ENCODE results near the gene RTTN. TPM values are rescaled to one million over a fixed set of nuclear protein-coding genes. Genes with fewer than 3 reads are reported as not detected.

Gene RTTN
- total RNA-seq, 4 donors from 2014 or later = 23.7 to 38.7 (median 25.4) TPM

- WGBS, 2 donors = 74 to 89% methylated on average over 1 of the region's 1 CpG
- Histone ChIP-seq H3K27me3 (no peaks in the 10 kb centered on the region), H3K27ac (no peak overlapping the region)
These were observed 131.4 kb downstream of the RTTN start for GRCh38 chr18:70074116-70074515.

GRCh38 chr18:70073432-70073831, 132.1 kb downstream of the RTTN start:
- TF ChIP-seq EP300 (IDR thresholded peaks at IDR 0.05) = no peak
- no peak for TF ChIP-seq CTCF (IDR thresholded peaks at IDR 0.05)
- Histone ChIP-seq H3K4me3 (no peak overlapping the region), H3K36me3 (peaks cover 0 to 11% (median 0%) of the 10 kb centered on the region in 3 donors), H3K27ac (no peak overlapping the region), H3K9me3 (no peaks in the 10 kb centered on the region), H3K27me3 (no peaks in the 10 kb centered on the region), H3K4me1 (no peaks in the 10 kb centered on the region)
- 92 to 94% methylated on average over 5 of the region's 5 CpGs for WGBS, 2 donors
- DNase-seq (ENCODE audit: low spot score in 2 of 2) = no peak

More at GRCh38 chr18:70074116-70074515, 131.4 kb downstream of the RTTN start:
- no peak overlapping the region for H3K4me3 ChIP-seq
- H3K4me1 ChIP-seq = no peaks in the 10 kb centered on the region
- no peak for DNase-seq (ENCODE audit: low spot score in 2 of 2)
- peaks cover 0 to 11% (median 0%) of the 10 kb centered on the region in 3 donors for H3K36me3 ChIP-seq
- TF ChIP-seq EP300 (IDR thresholded peaks at IDR 0.05) = no peak
- TF ChIP-seq CTCF (IDR thresholded peaks at IDR 0.05) = no peak
- no peak for TF ChIP-seq POLR2A (IDR thresholded peaks at IDR 0.05)
- H3K9me3 ChIP-seq = no peaks in the 10 kb centered on the region

- H3K36me3 ChIP-seq = peaks cover 0 to 11% (median 0%) of the 10 kb centered on the region in 3 donors
- no peak overlapping the region for H3K27ac ChIP-seq
- no peaks in the 10 kb centered on the region for H3K4me1 ChIP-seq
- WGBS, 2 donors = 49 to 51% methylated on average over 1 of the region's 1 CpG
- no peaks in the 10 kb centered on the region for H3K9me3 ChIP-seq
- TF ChIP-seq POLR2A (IDR thresholded peaks at IDR 0.05) (no peak), EP300 (IDR thresholded peaks at IDR 0.05) (no peak), CTCF (IDR thresholded peaks at IDR 0.05) (no peak)
- no peak for DNase-seq (ENCODE audit: low spot score in 2 of 2)
- no peak overlapping the region for H3K4me3 ChIP-seq
- H3K27me3 ChIP-seq = no peaks in the 10 kb centered on the region
These were observed 132.8 kb downstream of the RTTN start for GRCh38 chr18:70072678-70073077.

- TF ChIP-seq CTCF (IDR thresholded peaks at IDR 0.05) = no peak
These were observed 135.5 kb downstream of the RTTN start for GRCh38 chr18:70069965-70070364.

GRCh38 chr18:70069382-70069781, 136.1 kb downstream of the RTTN start:
- DNase-seq (ENCODE audit: low spot score in 2 of 2) = no peak
- TF ChIP-seq POLR2A (IDR thresholded peaks at IDR 0.05) = no peak
- no peak for TF ChIP-seq EP300 (IDR thresholded peaks at IDR 0.05)
- TF ChIP-seq CTCF (IDR thresholded peaks at IDR 0.05) = no peak

More at GRCh38 chr18:70069965-70070364, 135.5 kb downstream of the RTTN start:
- Histone ChIP-seq H3K4me1 (no peaks in the 10 kb centered on the region), H3K27me3 (no peaks in the 10 kb centered on the region), H3K9me3 (no peaks in the 10 kb centered on the region), H3K27ac (no peak overlapping the region), H3K4me3 (no peak overlapping the region), H3K36me3 (peaks cover 0 to 6% (median 0%) of the 10 kb centered on the region in 3 donors)
- 65 to 66% methylated on average over 1 of the region's 1 CpG for WGBS, 2 donors
- no peak for DNase-seq (ENCODE audit: low spot score in 2 of 2)

More at GRCh38 chr18:70069382-70069781, 136.1 kb downstream of the RTTN start:
- Histone ChIP-seq H3K9me3 (no peaks in the 10 kb centered on the region), H3K4me1 (no peaks in the 10 kb centered on the region), H3K36me3 (peaks cover 0 to 6% (median 0%) of the 10 kb centered on the region in 3 donors), H3K4me3 (no peak overlapping the region), H3K27ac (no peak overlapping the region), H3K27me3 (no peaks in the 10 kb centered on the region)
